NT2/D1 (cell line): ENCODE data around the gene B9D1.

Source experiments
- DNase-seq: peaks from one replicate; pipeline ENCODE4 v3.0.0-alpha.2; 2011; ENCODE audit warnings: low read depth, low spot score
- H3K27me3 ChIP-seq: 2 replicates; pipeline ENCODE4 v1.6.0; 2011; ENCODE audit warnings: mild to moderate bottlenecking; ENCODE audit not compliant: insufficient read length, insufficient read depth
- H3K36me3 ChIP-seq: 2 replicates; pipeline ENCODE4 v1.6.1; 2011; ENCODE audit warnings: mild to moderate bottlenecking, low read length, mixed read lengths; ENCODE audit not compliant: insufficient read depth, insufficient read length
- H3K4me1 ChIP-seq: 2 replicates; pipeline ENCODE4 v1.5.1; 2011; ENCODE audit not compliant: insufficient read depth, insufficient read length
- H3K4me3 ChIP-seq: 2 replicates; pipeline ENCODE4 v1.5.1; 2011; ENCODE audit warnings: low read depth; ENCODE audit not compliant: insufficient read length
- H3K9ac ChIP-seq: 2 replicates; pipeline ENCODE4 v1.6.0; 2011; ENCODE audit warnings: low read depth; ENCODE audit not compliant: insufficient read length
- H3K9me3 ChIP-seq: 2 replicates; pipeline ENCODE4 v1.5.1; 2011; ENCODE audit warnings: mild to moderate bottlenecking, low read length; ENCODE audit not compliant: insufficient read depth
- SUZ12 ChIP-seq: IDR thresholded peaks from 2 replicates; pipeline ENCODE4 v1.6.1; 2011; ENCODE audit not compliant: insufficient read length, insufficient read depth; ENCODE audit errors: extremely low read depth
- YY1 ChIP-seq: IDR thresholded peaks from 2 replicates; pipeline ENCODE4 v1.6.1; 2011; ENCODE audit not compliant: insufficient read length, insufficient read depth
- ZNF274 ChIP-seq: IDR thresholded peaks from 2 replicates; pipeline ENCODE4 v1.6.1; 2011; ENCODE audit warnings: mild to moderate bottlenecking, low read depth, low read length

Gene B9D1

GRCh38 chr17:19378416-19379360, 16.2 kb upstream of the B9D1 start, which contains the start of gene MAPK7:
Gene MAPK7 (plus strand): TSS chr17:19378498. CDS start chr17:19378901, 403 bp downstream.
- Histone ChIP-seq H3K9ac (peak within 1 kb of the TSS; percentile 96), H3K4me1 (no peaks in the 10 kb centered on the region), H3K4me3 (peak within 1 kb of the TSS; percentile 86), H3K27me3 (no peaks in the 10 kb centered on the region), H3K36me3 (peaks cover 49% of the 10 kb centered on the region), H3K9me3 (no peaks in the 10 kb centered on the region)
- no peak for DNase-seq
- TF ChIP-seq ZNF274 (no peak), SUZ12 (no peak)

- TF ChIP-seq YY1 (peak; percentile 55), SUZ12 (no peak)
- H3K9ac ChIP-seq: peak overlapping the region; percentile 96
- H3K27me3 ChIP-seq: no peaks in the 10 kb centered on the region
- H3K9me3 ChIP-seq: no peaks in the 10 kb centered on the region
- H3K4me1 ChIP-seq: peaks cover 3% of the 10 kb centered on the region
- peaks cover 41% of the 10 kb centered on the region for H3K36me3 ChIP-seq
- DNase-seq: peak; percentile 93
- peak overlapping the region; percentile 86 for H3K4me3 ChIP-seq
Observed at GRCh38 chr17:19377602-19378415, 15.3 kb upstream of the B9D1 start.

- DNase-seq: no peak
Observed at GRCh38 chr17:19376811-19377210, 14.3 kb upstream of the B9D1 start.

GRCh38 chr17:19375732-19376131, 13.2 kb upstream of the B9D1 start:
- peaks cover 7% of the 10 kb centered on the region for H3K4me1 ChIP-seq
- H3K9ac ChIP-seq: no peak overlapping the region
- no peak overlapping the region for H3K4me3 ChIP-seq

More at GRCh38 chr17:19376811-19377210, 14.3 kb upstream of the B9D1 start:
- Histone ChIP-seq H3K27me3 (no peaks in the 10 kb centered on the region), H3K36me3 (peaks cover 31% of the 10 kb centered on the region), H3K4me1 (peaks cover 3% of the 10 kb centered on the region), H3K9ac (peak overlapping the region; percentile 68), H3K4me3 (peak overlapping the region; percentile 76), H3K9me3 (no peaks in the 10 kb centered on the region)
- TF ChIP-seq ZNF274 (no peak), SUZ12 (no peak), YY1 (no peak)

GRCh38 chr17:19374136-19374535, 11.6 kb upstream of the B9D1 start:
- H3K36me3 ChIP-seq: peaks cover 4% of the 10 kb centered on the region
- no peak for DNase-seq
- peaks cover 7% of the 10 kb centered on the region for H3K4me1 ChIP-seq
- no peaks in the 10 kb centered on the region for H3K9me3 ChIP-seq
- TF ChIP-seq SUZ12: no peak
- TF ChIP-seq ZNF274: no peak
- TF ChIP-seq YY1: no peak
- no peak overlapping the region for H3K9ac ChIP-seq
- H3K27me3 ChIP-seq: no peaks in the 10 kb centered on the region
- no peak overlapping the region for H3K4me3 ChIP-seq

More at GRCh38 chr17:19375732-19376131, 13.2 kb upstream of the B9D1 start:
- no peak for DNase-seq
- no peaks in the 10 kb centered on the region for H3K27me3 ChIP-seq
- TF ChIP-seq SUZ12 (no peak), ZNF274 (no peak), YY1 (no peak)
- H3K9me3 ChIP-seq: no peaks in the 10 kb centered on the region
- peaks cover 20% of the 10 kb centered on the region for H3K36me3 ChIP-seq

DNA sequence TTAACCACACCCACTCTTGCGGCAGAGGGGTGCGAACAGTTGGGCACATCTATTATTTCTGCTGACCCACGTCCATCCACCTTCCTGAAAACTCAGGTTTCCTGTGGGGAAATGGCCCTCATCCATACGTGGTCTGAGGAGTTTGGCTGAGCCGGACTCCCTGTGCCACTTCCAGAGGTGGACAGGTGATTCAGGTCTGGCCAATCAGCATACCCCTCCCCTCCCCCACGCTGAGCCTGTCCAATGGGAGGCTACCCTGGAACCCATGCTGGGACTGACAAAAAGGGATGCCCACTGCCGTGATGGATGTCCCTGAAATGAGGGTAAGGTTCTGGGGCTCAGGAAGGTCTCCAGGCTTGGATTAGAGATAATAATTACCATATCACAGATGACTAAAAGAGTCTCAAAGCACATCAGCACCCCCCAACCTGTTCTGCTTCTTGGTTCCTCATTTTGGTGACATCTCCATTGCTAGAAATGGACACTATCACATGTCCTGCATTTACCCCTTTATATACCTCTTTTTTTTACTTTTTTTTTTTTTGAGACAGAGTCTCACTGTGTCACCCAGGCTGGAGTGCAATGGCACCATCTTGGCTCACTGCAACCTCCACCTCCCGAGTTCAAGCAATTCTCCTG, 10.5 kb upstream of the B9D1 start:
- Histone ChIP-seq H3K9ac (no peak overlapping the region), H3K27me3 (no peaks in the 10 kb centered on the region), H3K36me3 (no peaks in the 10 kb centered on the region), H3K4me3 (no peak overlapping the region), H3K9me3 (no peaks in the 10 kb centered on the region), H3K4me1 (peaks cover 7% of the 10 kb centered on the region)
- TF ChIP-seq SUZ12: no peak
- TF ChIP-seq YY1: no peak
- no peak for TF ChIP-seq ZNF274
- no peak for DNase-seq
